Esophagus muscularis mucosa (tissue), 4 donors: ENCODE data around the gene ACER3. TPM values are rescaled to one million over a fixed set of nuclear protein-coding genes. Genes with fewer than 3 reads are reported as not detected.
A peak's percentile ranks its signal among the peaks of the same experiment; 100 is the strongest.
"Not testable (repeated sequence)": the region's sequence is repeated elsewhere in the genome, so short reads cannot be mapped to it uniquely, and the experiment has no call there.

Source experiments
- DNase-seq: peaks from one replicate; pipeline ENCODE4 v3.0.0-alpha.2; 2017; ENCODE audit errors: extremely low spot score
- H3K27ac ChIP-seq, 4 donors: fragments of 200-600 bp; sonication (generic); replicated peaks in 1 of 4; 1 replicate in 3 of 4; 2 replicates in 1 of 4; pipeline ENCODE4 v1.5.1; 2016 to 2019; ENCODE audit warnings: mild to moderate bottlenecking in 1 of 4
- H3K27me3 ChIP-seq, 4 donors: fragments of 200-600 bp; sonication (generic); one replicate each; pipeline versions ENCODE4 v1.5.1 to v1.6.0; 2016 to 2019
- H3K36me3 ChIP-seq, 4 donors: fragments of 200-600 bp; sonication (generic); one replicate each; pipeline ENCODE4 v1.5.1; 2016 to 2019
- H3K4me1 ChIP-seq, 4 donors: fragments of 200-600 bp; sonication (generic); one replicate each; pipeline ENCODE4 v1.5.1; 2016 to 2019
- H3K4me3 ChIP-seq, 4 donors: fragments of 200-600 bp; sonication (generic); 1 replicate in 2 of 4; 2 replicates in 2 of 4; pipeline ENCODE4 v1.5.1; 2016 to 2019; ENCODE audit warnings: mild to moderate bottlenecking in 4 of 4, moderate library complexity in 1 of 4
- H3K9me3 ChIP-seq, 4 donors: fragments of 200-600 bp; sonication (generic); 1 replicate in 3 of 4; 2 replicates in 1 of 4; pipeline ENCODE4 v1.5.1; 2016 to 2019
- CTCF ChIP-seq, 3 experiments: fragments of 200-600 bp in 2 of 3; fragments of 450-650 bp in 1 of 3; sonication (generic) in 2 of 3; IDR thresholded peaks; one replicate each; pipeline ENCODE4 v1.5.1; 2017 to 2019; ENCODE audit warnings: antibody characterized with exemption in 3 of 3, mild to moderate bottlenecking in 2 of 3, moderate library complexity in 1 of 3
- EP300 ChIP-seq: sonication (generic); formaldehyde crosslinking; IDR thresholded peaks from one replicate; pipeline ENCODE4 v1.6.1; 2017; ENCODE audit warnings: antibody characterized with exemption
- POLR2A ChIP-seq: fragments of 450-650 bp; IDR thresholded peaks from one replicate; pipeline ENCODE4 v1.6.1; 2017; ENCODE audit warnings: antibody characterized with exemption, moderate library complexity, mild to moderate bottlenecking, low read depth
- POLR2AphosphoS5 ChIP-seq, 2 donors: sonication (generic); formaldehyde crosslinking; IDR thresholded peaks; one replicate each; pipeline ENCODE4 v1.6.1; 2017; ENCODE audit warnings: antibody characterized with exemption in 2 of 2
- WGBS: methylation state at CpG from one replicate; pipeline ENCODE4 v1.1.5; 2018; 5-methylcytosine and 5-hydroxymethylcytosine counted together
- intact Hi-C: fragments of 100-400 bp; cut with DNase I; formaldehyde crosslinking; loops from one replicate; pipeline ENCODE4 v1.15.1; 2023
- total RNA-seq, 4 donors: library from RNA; depleted of rRNA; stranded (reverse); fragments of >200 nt; gene quantifications; one replicate each; pipeline versions ENCODE4 v1.1.0 to v1.2.1, GENCODE V29; 2016

Gene ACER3
- total RNA-seq, 4 donors from 2014 or later: 10.5 to 12.8 (median 11.2) TPM

GRCh38 chr11:76822406-76822805, 38.3 kb upstream of the ACER3 start:
- intact Hi-C loops: no loop called here
- Histone ChIP-seq H3K27ac (no peak overlapping the region), H3K4me1 (peaks cover 0 to 7% (median 3%) of the 10 kb centered on the region in 4 donors), H3K9me3 (no peaks in the 10 kb centered on the region), H3K27me3 (no peaks in the 10 kb centered on the region), H3K4me3 (no peak overlapping the region), H3K36me3 (no peaks in the 10 kb centered on the region)
- DNase-seq: no peak
- TF ChIP-seq EP300: no peak
- TF ChIP-seq POLR2A: no peak
- TF ChIP-seq CTCF (IDR thresholded peaks at IDR 0.05): no peak
- no peak for TF ChIP-seq POLR2AphosphoS5 (IDR thresholded peaks at IDR 0.05)
- 67% methylated on average over 1 of the region's 1 CpG for WGBS

DNA sequence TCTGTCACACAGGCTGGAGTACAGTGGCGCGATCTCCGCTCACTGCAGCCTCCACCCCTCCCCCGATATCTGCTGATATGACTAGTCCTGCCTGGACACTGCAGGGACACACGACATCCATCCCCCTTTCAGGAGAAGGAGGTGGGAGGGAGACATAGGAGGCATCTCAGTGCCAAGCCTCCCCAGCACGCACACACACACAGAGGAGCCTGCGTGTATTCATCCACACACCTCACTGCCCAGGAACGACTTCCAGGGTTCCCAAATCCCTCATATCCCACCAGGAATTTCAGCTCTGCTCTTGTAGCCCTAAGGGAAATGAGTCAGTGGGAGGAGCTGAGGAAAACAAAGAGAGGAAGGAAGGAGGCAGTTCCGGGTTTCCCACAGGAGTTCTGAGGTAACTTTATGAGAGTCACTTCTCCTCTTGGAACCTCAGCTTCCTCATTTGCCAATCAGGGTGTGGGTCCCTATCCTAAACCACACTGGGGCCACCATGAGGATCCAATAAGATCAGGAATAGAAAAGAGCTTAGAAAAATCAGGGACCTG, 37.2 kb upstream of the ACER3 start:
- H3K4me1 ChIP-seq: peaks cover 0 to 7% (median 3%) of the 10 kb centered on the region in 4 donors
- H3K27ac ChIP-seq: peak overlapping the region; percentile 22 to 74 (median 60)
- no peaks in the 10 kb centered on the region for H3K9me3 ChIP-seq
- intact Hi-C loops: no loop called here
- 62% methylated on average over 9 of the region's 9 CpGs for WGBS
- TF ChIP-seq EP300 (no peak), POLR2AphosphoS5 (IDR thresholded peaks at IDR 0.05) (peak; percentile 44 to 58)
- H3K4me3 ChIP-seq: peak overlapping the region in 1 of 4 donors; percentile 27
- no peaks in the 10 kb centered on the region for H3K27me3 ChIP-seq
- no peaks in the 10 kb centered on the region for H3K36me3 ChIP-seq
- DNase-seq: no peak

- Histone ChIP-seq H3K4me3 (no peak overlapping the region), H3K9me3 (no peaks in the 10 kb centered on the region), H3K4me1 (peaks cover 0 to 7% (median 3%) of the 10 kb centered on the region in 4 donors), H3K27ac (peak overlapping the region; percentile 22 to 74 (median 60)), H3K36me3 (no peaks in the 10 kb centered on the region), H3K27me3 (no peaks in the 10 kb centered on the region)
- 70% methylated on average over 9 of the region's 9 CpGs for WGBS
- no peak for DNase-seq
- TF ChIP-seq CTCF (IDR thresholded peaks at IDR 0.05): no peak
- TF ChIP-seq EP300: peak; percentile 7
- intact Hi-C loops: no loop called here
Observed at GRCh38 chr11:76824083-76824939, 36.4 kb upstream of the ACER3 start.

GRCh38 chr11:76824980-76825725, 35.6 kb upstream of the ACER3 start:
- no peaks in the 10 kb centered on the region for H3K9me3 ChIP-seq
- H3K27me3 ChIP-seq: no peaks in the 10 kb centered on the region
- intact Hi-C loops: no loop called here
- 85% methylated on average over 5 of the region's 5 CpGs for WGBS
- H3K4me1 ChIP-seq: peaks cover 3 to 7% (median 4%) of the 10 kb centered on the region in 4 donors
- no peak overlapping the region for H3K4me3 ChIP-seq
- TF ChIP-seq CTCF (IDR thresholded peaks at IDR 0.05) (no peak), POLR2AphosphoS5 (IDR thresholded peaks at IDR 0.05) (no peak), POLR2A (no peak)
- no peak for DNase-seq
- H3K27ac ChIP-seq: peak overlapping the region in 2 of 4 donors; percentile 31 to 74
- H3K36me3 ChIP-seq: no peaks in the 10 kb centered on the region

DNA sequence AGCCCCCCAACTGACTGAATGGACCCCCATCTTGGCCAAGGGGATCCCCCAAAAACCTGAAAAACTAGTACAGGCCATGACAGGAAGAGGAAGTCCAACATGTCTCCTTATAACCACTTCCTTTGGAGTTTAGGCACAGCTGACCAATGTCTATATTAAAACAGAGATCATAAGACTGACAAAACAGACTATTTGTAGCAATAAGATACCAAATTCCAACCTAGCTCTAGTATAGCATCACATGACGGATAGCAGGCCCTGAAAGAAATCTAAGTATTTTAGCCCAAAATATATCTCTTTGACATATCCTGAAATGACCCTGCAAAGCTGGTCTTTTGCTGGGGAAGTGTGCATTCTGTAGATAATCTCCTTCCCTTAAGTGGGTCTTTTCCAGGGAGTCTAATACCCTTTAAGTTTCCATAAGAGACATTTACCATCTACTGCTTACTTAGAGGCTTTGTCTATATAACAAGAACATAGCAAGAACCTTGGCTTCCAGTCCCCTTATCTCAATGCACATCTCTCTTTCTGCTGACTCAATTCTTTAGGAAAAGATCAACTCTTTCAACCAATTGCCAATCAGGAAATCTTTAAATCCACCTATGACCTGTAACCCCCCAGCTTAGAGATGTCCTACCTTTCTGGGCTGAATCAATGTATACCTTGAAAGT, 34.9 kb upstream of the ACER3 start:
- WGBS: 89% methylated on average over 1 of the region's 1 CpG
- TF ChIP-seq POLR2A (no peak), POLR2AphosphoS5 (IDR thresholded peaks at IDR 0.05) (no peak), CTCF (IDR thresholded peaks at IDR 0.05) (no peak), EP300 (no peak)
- peaks cover 3 to 14% (median 12%) of the 10 kb centered on the region in 4 donors for H3K4me1 ChIP-seq

DNA sequence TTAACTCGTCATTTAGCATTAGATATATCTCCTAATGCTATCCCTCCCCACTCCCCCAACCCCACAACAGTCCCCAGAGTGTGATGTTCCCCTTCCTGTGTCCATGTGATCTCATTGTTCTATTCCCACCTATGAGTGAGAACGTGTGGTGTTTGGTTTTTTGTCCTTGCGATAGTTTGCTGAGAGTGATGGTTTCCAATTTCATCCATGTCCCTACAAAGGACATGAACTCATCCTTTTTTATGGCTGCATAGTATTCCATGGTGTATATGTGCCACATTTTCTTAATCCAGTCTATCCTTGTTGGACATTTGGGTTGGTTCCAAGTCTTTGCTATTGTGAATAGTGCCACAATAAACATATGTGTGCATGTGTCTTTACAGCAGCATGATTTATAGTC, 34.2 kb upstream of the ACER3 start:
- 94% methylated on average over 3 of the region's 3 CpGs for WGBS
- intact Hi-C loops: not testable (repeated sequence)

More for the DNA sequence above, 34.9 kb upstream of the ACER3 start:
- DNase-seq: no peak
- H3K4me3 ChIP-seq: no peak overlapping the region
- H3K27ac ChIP-seq: peak overlapping the region in 2 of 4 donors; percentile 31 to 74
- no peaks in the 10 kb centered on the region for H3K27me3 ChIP-seq
- intact Hi-C loops: no loop called here
- no peaks in the 10 kb centered on the region for H3K9me3 ChIP-seq
- H3K36me3 ChIP-seq: no peaks in the 10 kb centered on the region

DNA sequence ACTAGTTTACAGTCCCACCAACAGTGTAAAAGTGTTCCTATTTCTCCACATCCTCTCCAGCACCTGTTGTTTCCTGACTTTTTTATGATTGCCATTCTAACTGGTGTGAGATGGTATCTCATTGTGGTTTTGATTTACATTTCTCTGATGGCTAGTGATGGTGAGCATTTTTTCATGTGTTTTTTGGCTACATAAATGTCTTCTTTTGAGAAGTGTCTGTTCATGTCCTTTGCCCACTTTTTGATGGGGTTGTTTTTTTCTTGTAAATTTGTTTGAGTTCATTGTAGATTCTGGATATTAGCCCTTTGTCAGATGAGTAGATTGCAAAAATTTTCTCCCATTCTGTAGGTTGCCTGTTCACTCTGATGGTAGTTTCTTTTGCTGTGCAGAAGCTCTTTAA, 33.7 kb upstream of the ACER3 start:
- intact Hi-C loops, DNase-seq, H3K36me3 ChIP-seq: not testable (repeated sequence)

More for the DNA sequence above, 34.2 kb upstream of the ACER3 start:
- H3K9me3 ChIP-seq, DNase-seq, H3K27ac ChIP-seq, H3K4me3 ChIP-seq, H3K27me3 ChIP-seq, H3K36me3 ChIP-seq: not testable (repeated sequence)
- peaks cover 3 to 19% (median 16%) of the 10 kb centered on the region in 4 donors for H3K4me1 ChIP-seq

More for the DNA sequence above, 33.7 kb upstream of the ACER3 start:
- H3K4me3 ChIP-seq, H3K9me3 ChIP-seq, H3K27ac ChIP-seq, H3K27me3 ChIP-seq: not testable (repeated sequence)
- H3K4me1 ChIP-seq: peaks cover 3 to 19% (median 16%) of the 10 kb centered on the region in 4 donors
